ENCODE results near the gene LDB3. TPM values are rescaled to one million over a fixed set of nuclear protein-coding genes. Genes with fewer than 3 reads are reported as not detected.

LDB3 gene
- polyA plus RNA-seq, 1 donor (not counting 4 experiments of a cell fraction or from before 2014, with no cell fraction given), result 0.01 TPM

- Histone ChIP-seq H2AFZ (ENCODE audit: control insufficient read depth, low read length) (no peak overlapping the region), H3K27ac (ENCODE audit: control insufficient read depth, insufficient read depth, low read length) (no peak overlapping the region), H3K4me1 (ENCODE audit: control insufficient read depth, extremely low read depth, insufficient read depth, low read length) (no peaks in the 10 kb centered on the region), H3K79me2 (ENCODE audit: control insufficient read depth, insufficient read depth, low read length) (no peaks in the 10 kb centered on the region), H4K20me1 (ENCODE audit: control insufficient read depth, extremely low read depth, insufficient read depth, low read length) (no peaks in the 10 kb centered on the region), H3K4me3 (ENCODE audit: control insufficient read depth in 2 of 3, extremely low read depth in 1 of 3, insufficient read depth in 2 of 3, low read depth in 1 of 3, low read length in 3 of 3) (no peak overlapping the region), H3K27me3 (ENCODE audit: control insufficient read depth, extremely low read depth, insufficient read depth, low read length) (peaks cover 7% of the 10 kb centered on the region), H3K9ac (ENCODE audit: control insufficient read depth, extremely low read depth, insufficient read depth, low read length) (no peak overlapping the region), H3K9me1 (ENCODE audit: control insufficient read depth, extremely low read depth, insufficient read depth, low read length) (no peaks in the 10 kb centered on the region), H3K36me3 (ENCODE audit: control insufficient read depth in 2 of 2, extremely low read depth in 1 of 2, insufficient read depth in 2 of 2, low read length in 2 of 2) (no peaks in the 10 kb centered on the region), H3K9me3 (ENCODE audit: control insufficient read depth, low read depth, low read length) (no peaks in the 10 kb centered on the region), H3K4me2 (ENCODE audit: control insufficient read depth, extremely low read depth, insufficient read depth, low read depth, low read length) (no peak overlapping the region)
- DNase-seq (ENCODE audit: low read depth, low spot score) (no peak), FAIRE-seq (no peak)
- TF ChIP-seq, protein P1, sequence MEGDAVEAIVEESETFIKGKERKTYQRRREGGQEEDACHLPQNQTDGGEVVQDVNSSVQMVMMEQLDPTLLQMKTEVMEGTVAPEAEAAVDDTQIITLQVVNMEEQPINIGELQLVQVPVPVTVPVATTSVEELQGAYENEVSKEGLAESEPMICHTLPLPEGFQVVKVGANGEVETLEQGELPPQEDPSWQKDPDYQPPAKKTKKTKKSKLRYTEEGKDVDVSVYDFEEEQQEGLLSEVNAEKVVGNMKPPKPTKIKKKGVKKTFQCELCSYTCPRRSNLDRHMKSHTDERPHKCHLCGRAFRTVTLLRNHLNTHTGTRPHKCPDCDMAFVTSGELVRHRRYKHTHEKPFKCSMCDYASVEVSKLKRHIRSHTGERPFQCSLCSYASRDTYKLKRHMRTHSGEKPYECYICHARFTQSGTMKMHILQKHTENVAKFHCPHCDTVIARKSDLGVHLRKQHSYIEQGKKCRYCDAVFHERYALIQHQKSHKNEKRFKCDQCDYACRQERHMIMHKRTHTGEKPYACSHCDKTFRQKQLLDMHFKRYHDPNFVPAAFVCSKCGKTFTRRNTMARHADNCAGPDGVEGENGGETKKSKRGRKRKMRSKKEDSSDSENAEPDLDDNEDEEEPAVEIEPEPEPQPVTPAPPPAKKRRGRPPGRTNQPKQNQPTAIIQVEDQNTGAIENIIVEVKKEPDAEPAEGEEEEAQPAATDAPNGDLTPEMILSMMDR (optimal IDR thresholded peaks at IDR 0.05 in 1 of 3, IDR thresholded peaks at IDR 0.05 in 1 of 3, conservative IDR thresholded peaks at IDR 0.05 in 1 of 3; ENCODE audit: extremely low read depth in 1 of 3, insufficient read depth in 2 of 3, low read length in 3 of 3), result no peak
- no peak for TF ChIP-seq EZH2 (IDR thresholded peaks at IDR 0.05; ENCODE audit: low read length)
- dilution Hi-C loops (cut with MboI; ENCODE audit: extremely low pct_ligation_motif_present, low sequenced_read_pairs), result no loop called here
Measured at GRCh38 chr10:86659161-86659691, 9.1 kb upstream of the LDB3 start.

GRCh38 chr10:86659721-86660453, 8.4 kb upstream of the LDB3 start:
- no peaks in the 10 kb centered on the region for H3K9me3 ChIP-seq (ENCODE audit: control insufficient read depth, low read depth, low read length)
- H3K36me3 ChIP-seq (ENCODE audit: control insufficient read depth in 2 of 2, extremely low read depth in 1 of 2, insufficient read depth in 2 of 2, low read length in 2 of 2), result no peaks in the 10 kb centered on the region
- H4K20me1 ChIP-seq (ENCODE audit: control insufficient read depth, extremely low read depth, insufficient read depth, low read length), result no peaks in the 10 kb centered on the region
- no peaks in the 10 kb centered on the region for H3K79me2 ChIP-seq (ENCODE audit: control insufficient read depth, insufficient read depth, low read length)
- no peak for DNase-seq (ENCODE audit: low read depth, low spot score)
- TF ChIP-seq, protein P1 (optimal IDR thresholded peaks at IDR 0.05 in 1 of 3, IDR thresholded peaks at IDR 0.05 in 1 of 3, conservative IDR thresholded peaks at IDR 0.05 in 1 of 3; ENCODE audit: extremely low read depth in 1 of 3, insufficient read depth in 2 of 3, low read length in 3 of 3), result no peak
- TF ChIP-seq EZH2 (IDR thresholded peaks at IDR 0.05; ENCODE audit: low read length), result no peak
- no peak for FAIRE-seq
- H3K9me1 ChIP-seq (ENCODE audit: control insufficient read depth, extremely low read depth, insufficient read depth, low read length), result no peaks in the 10 kb centered on the region
- H3K9ac ChIP-seq (ENCODE audit: control insufficient read depth, extremely low read depth, insufficient read depth, low read length), result no peak overlapping the region
- no peak overlapping the region for H3K27ac ChIP-seq (ENCODE audit: control insufficient read depth, insufficient read depth, low read length)
- H3K4me3 ChIP-seq (ENCODE audit: control insufficient read depth in 2 of 3, extremely low read depth in 1 of 3, insufficient read depth in 2 of 3, low read depth in 1 of 3, low read length in 3 of 3), result no peak overlapping the region
- no peak overlapping the region for H3K4me2 ChIP-seq (ENCODE audit: control insufficient read depth, extremely low read depth, insufficient read depth, low read depth, low read length)
- H2AFZ ChIP-seq (ENCODE audit: control insufficient read depth, low read length), result no peak overlapping the region
- H3K27me3 ChIP-seq (ENCODE audit: control insufficient read depth, extremely low read depth, insufficient read depth, low read length), result peaks cover 7% of the 10 kb centered on the region
- no peaks in the 10 kb centered on the region for H3K4me1 ChIP-seq (ENCODE audit: control insufficient read depth, extremely low read depth, insufficient read depth, low read length)
- dilution Hi-C loops (cut with MboI; ENCODE audit: extremely low pct_ligation_motif_present, low sequenced_read_pairs), result no loop called here

Measured in keratinocyte (primary cell).